IPS-18c (cell line): ENCODE results near the gene RING1.

Experiments used
- H3K4me3 ChIP-seq: 2 replicates; pipeline ENCODE4 v1.7.0; 2013; ENCODE audit warnings: low read depth, mild to moderate bottlenecking, low read length, moderate library complexity; ENCODE audit not compliant: insufficient read depth
- H3K9me3 ChIP-seq: one replicate; pipeline ENCODE4 v1.6.1; 2013; ENCODE audit warnings: mild to moderate bottlenecking, low read length, moderate library complexity; ENCODE audit not compliant: control insufficient read depth, insufficient read depth

RING1 gene

GRCh38 chr6:33187809-33188208 lies 20.5 kb upstream of the RING1 start:
- H3K4me3 ChIP-seq: no peak overlapping the region
- H3K9me3 ChIP-seq: no peaks in the 10 kb centered on the region

- H3K4me3 ChIP-seq: no peak overlapping the region
- no peaks in the 10 kb centered on the region for H3K9me3 ChIP-seq
Measured at GRCh38 chr6:33189164-33189563, 19.1 kb upstream of the RING1 start.

- H3K4me3 ChIP-seq: no peak overlapping the region
- H3K9me3 ChIP-seq: no peaks in the 10 kb centered on the region
Measured at GRCh38 chr6:33189625-33190448, 18.5 kb upstream of the RING1 start.

- Histone ChIP-seq H3K4me3 (no peak overlapping the region), H3K9me3 (no peaks in the 10 kb centered on the region)
Measured at GRCh38 chr6:33190504-33191107, 17.7 kb upstream of the RING1 start.

GRCh38 chr6:33191383-33192104 lies 16.8 kb upstream of the RING1 start:
- Histone ChIP-seq H3K4me3 (no peak overlapping the region; the same call in 1 of the 2 replicates), H3K9me3 (no peaks in the 10 kb centered on the region)

GRCh38 chr6:33192105-33192646 lies 16.1 kb upstream of the RING1 start, which contains the start of gene COL11A2:
Gene COL11A2, minus strand, starts transcription at chr6:33192467. Its CDS starts 227 bp downstream, at chr6:33192240.
- no peaks in the 10 kb centered on the region for H3K9me3 ChIP-seq
- H3K4me3 ChIP-seq: peak within 1 kb of the TSS; percentile 62

GRCh38 chr6:33192671-33193602 lies 15.4 kb upstream of the RING1 start:
- H3K4me3 ChIP-seq: peak overlapping the region; percentile 62
- H3K9me3 ChIP-seq: no peaks in the 10 kb centered on the region

- Histone ChIP-seq H3K9me3 (no peaks in the 10 kb centered on the region), H3K4me3 (peak overlapping the region; percentile 31)
Measured at GRCh38 chr6:33193619-33194018, 14.7 kb upstream of the RING1 start.

GRCh38 chr6:33194431-33194979 lies 13.8 kb upstream of the RING1 start:
- H3K9me3 ChIP-seq: no peaks in the 10 kb centered on the region
- no peak overlapping the region for H3K4me3 ChIP-seq

- Histone ChIP-seq H3K9me3 (no peaks in the 10 kb centered on the region), H3K4me3 (no peak overlapping the region)
Measured at GRCh38 chr6:33195304-33196165, 12.8 kb upstream of the RING1 start.

GRCh38 chr6:33197431-33198048 lies 10.8 kb upstream of the RING1 start:
- Histone ChIP-seq H3K4me3 (no peak overlapping the region), H3K9me3 (no peaks in the 10 kb centered on the region)

GRCh38 chr6:33198159-33198852 lies 10.0 kb upstream of the RING1 start:
- no peak overlapping the region for H3K4me3 ChIP-seq

GRCh38 chr6:33198853-33199436 lies 9.4 kb upstream of the RING1 start:
- H3K4me3 ChIP-seq: no peak overlapping the region; the same call in 1 of the 2 replicates

More at GRCh38 chr6:33198159-33198852, 10.0 kb upstream of the RING1 start:
- H3K9me3 ChIP-seq: no peaks in the 10 kb centered on the region

GRCh38 chr6:33199687-33200218 lies 8.5 kb upstream of the RING1 start:
- H3K4me3 ChIP-seq: peak overlapping the region; percentile 70
- H3K9me3 ChIP-seq: no peaks in the 10 kb centered on the region

More at GRCh38 chr6:33198853-33199436, 9.4 kb upstream of the RING1 start:
- no peaks in the 10 kb centered on the region for H3K9me3 ChIP-seq
